K562 (cell line): ENCODE data around the gene HSD17B1. TPM values are rescaled to one million over a fixed set of nuclear protein-coding genes. Genes with fewer than 3 reads are reported as not detected.

Source experiments
- LCOR ChIP-seq: sonication (generic); formaldehyde crosslinking; IDR thresholded peaks from 2 replicates; pipeline ENCODE4 v1.8.0; 2022; ENCODE audit warnings: mild to moderate bottlenecking, missing genetic modification reagents
- MGA ChIP-seq: fragments of 450-650 bp; IDR thresholded peaks from 2 replicates; pipeline ENCODE4 v1.6.1; 2016; ENCODE audit warnings: mild to moderate bottlenecking, moderate library complexity
- POLR2B ChIP-seq: fragments of 450-650 bp; IDR thresholded peaks from 2 replicates; pipeline ENCODE4 v1.6.1; 2018; ENCODE audit warnings: low read depth; ENCODE audit not compliant: partially characterized antibody
- PRPF4 ChIP-seq: fragments of 200-400 bp; formaldehyde crosslinking; IDR thresholded peaks from one replicate; pipeline ENCODE4 v1.6.1; 2017; ENCODE audit warnings: low read length, low read depth, mild to moderate bottlenecking; ENCODE audit not compliant: insufficient read depth, poor library complexity, severe bottlenecking
- RERE ChIP-seq: sonication (generic); formaldehyde crosslinking; IDR thresholded peaks from 2 replicates; pipeline ENCODE4 v1.8.0; 2023; ENCODE audit warnings: missing genetic modification reagents, mild to moderate bottlenecking, borderline replicate concordance
- ZNF512 ChIP-seq: IDR thresholded peaks from 2 replicates; pipeline ENCODE4 v1.6.1; 2016; ENCODE audit warnings: missing genetic modification characterization, missing compliant biosample characterization
- ZNF830 ChIP-seq: fragments of 250-450 bp; sonication (Bioruptor Pico); IDR thresholded peaks from 2 replicates; pipeline ENCODE4 v1.5.0; 2021; ENCODE audit warnings: mild to moderate bottlenecking
- polyA plus RNA-seq, 8 experiments: library from polyadenylated mRNA; depleted of rRNA in 4 of 8; stranded (reverse) in 5 of 8; unstranded in 3 of 8; fragments of >200 nt; fragmentation: Nextera tagmentation in 2 of 8; fragmentation: Illumina TruSeq in 1 of 8; extraction: Ambion mirVana in 2 of 8; extraction: Trizol in 1 of 8; gene quantifications; 2 replicates each; pipeline versions ENCODE4 v1.2.1 to v1.2.3, GENCODE V29; 2011 to 2014; ENCODE audit warnings: inconsistent platforms in 1 of 8, missing spikeins in 1 of 8
- total RNA-seq, 7 experiments: library from RNA; depleted of rRNA in 6 of 7; stranded (reverse); fragments of >200 nt in 6 of 7; fragmentation: Illumina TruSeq in 2 of 7; extraction: Trizol in 2 of 7; gene quantifications; 2 replicates each; pipeline versions ENCODE4 v1.2.1 to v1.2.3, GENCODE V29; 2011 to 2021; ENCODE audit warnings: low replicate concordance in 1 of 7

The HSD17B1 gene
- total and polyA plus RNA-seq, 9 of the 15 experiments (the other 6 are each of a cell fraction or from before 2014, with no cell fraction given): 0.55 to 21.1 (median 3.6) TPM

GRCh38 chr17:42561897-42562387, 9.2 kb downstream of the HSD17B1 start, which contains the start of gene COASY (continued):
- no peak for TF ChIP-seq MGA
- TF ChIP-seq ZNF512: no peak
- no peak for TF ChIP-seq POLR2B
- 0 out of 2 replicates have a peak, but pooled peaks have one; percentile 9 for TF ChIP-seq LCOR
- no peak for TF ChIP-seq ZNF830 (CRISPR knock-in tag)
- TF ChIP-seq RERE (CRISPR knock-in tag): no peak
- no peak for TF ChIP-seq PRPF4
